GM18873 (cell line): Measurements from ENCODE around the gene ICAM3.
"Not testable (repeated sequence)": the region's sequence is repeated elsewhere in the genome, so short reads cannot be mapped to it uniquely, and the experiment has no call there.

Source experiments
- ATAC-seq: cut with Tn5 transposase; IDR thresholded peaks from one replicate; pipeline ENCODE4 v1.9.1; 2021; ENCODE audit warnings: mild to moderate bottlenecking, moderate library complexity, moderate number of reproducible peaks; ENCODE audit not compliant: unreplicated experiment, low FRiP score

ICAM3 gene

DNA sequence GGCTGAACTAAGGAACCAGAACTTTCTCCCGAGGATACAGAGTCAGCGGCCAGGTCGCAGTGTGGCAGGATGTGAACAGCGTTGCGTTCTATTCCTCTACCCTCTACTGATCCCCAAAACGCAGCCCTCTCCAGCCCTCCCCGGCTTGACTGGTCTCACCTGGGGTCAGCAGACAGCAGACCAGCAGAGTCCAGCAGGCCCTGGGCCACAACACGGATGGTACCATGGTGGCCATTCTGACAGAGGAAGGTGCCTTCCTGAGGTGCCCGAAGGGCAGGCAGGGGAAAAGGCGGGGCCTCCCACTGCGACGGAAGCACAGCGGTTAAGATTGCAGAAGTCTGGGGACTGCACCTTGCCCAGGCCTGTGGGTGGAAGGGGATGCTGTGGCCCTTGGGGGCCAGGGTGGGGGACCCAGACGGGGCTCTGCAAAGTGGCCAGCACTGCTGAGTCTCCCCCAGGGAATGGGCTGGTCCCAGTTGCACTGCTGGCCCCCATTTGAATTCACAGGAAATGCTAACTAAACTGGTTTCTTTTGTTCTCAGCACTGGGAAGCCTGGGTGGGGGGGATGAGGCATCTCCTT is at the start of gene ICAM3:
TSS of gene ICAM3 (minus strand) at position 245 of the 581 bp plus-strand sequence. CDS start at position 235, 10 bp downstream.
- no peak for ATAC-seq

DNA sequence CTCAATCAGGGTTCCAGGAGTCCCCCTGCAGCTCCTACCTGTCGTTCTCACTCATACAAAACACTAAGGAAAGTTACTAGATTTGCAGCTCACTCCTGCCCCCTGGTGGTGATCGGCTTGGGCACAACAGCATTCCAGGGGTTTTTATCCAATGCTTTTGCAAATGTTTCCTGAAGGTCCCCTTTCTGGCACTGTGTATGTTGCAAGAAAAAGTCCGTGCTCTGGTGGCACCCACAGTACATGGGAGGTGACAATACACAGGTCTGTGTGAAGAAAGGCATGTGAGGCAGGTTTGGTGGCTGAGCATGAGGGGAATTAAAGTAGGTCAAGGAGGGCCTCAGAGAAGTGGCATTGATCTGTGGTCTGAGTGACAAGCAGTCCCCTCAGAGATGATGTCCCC is 49.5 kb upstream of the ICAM3 start:
- no peak for ATAC-seq

- ATAC-seq: no peak
Observed at GRCh38 chr19:10384580-10384979, 45.2 kb upstream of the ICAM3 start.

DNA sequence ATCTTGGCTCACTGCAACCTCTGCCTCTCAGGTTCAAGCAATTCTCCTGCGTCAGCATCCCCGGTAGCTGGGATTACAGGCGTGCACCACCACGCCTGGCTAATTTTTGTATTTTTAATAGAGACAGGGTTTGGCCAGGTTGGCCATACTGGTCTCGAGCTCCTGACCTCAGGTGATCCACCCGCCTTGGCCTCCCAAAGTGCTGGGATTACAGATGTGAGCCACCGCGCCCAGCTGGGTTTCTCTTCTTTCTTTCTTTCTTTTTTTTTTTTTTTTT is 43.7 kb upstream of the ICAM3 start:
- not testable (repeated sequence) for ATAC-seq

DNA sequence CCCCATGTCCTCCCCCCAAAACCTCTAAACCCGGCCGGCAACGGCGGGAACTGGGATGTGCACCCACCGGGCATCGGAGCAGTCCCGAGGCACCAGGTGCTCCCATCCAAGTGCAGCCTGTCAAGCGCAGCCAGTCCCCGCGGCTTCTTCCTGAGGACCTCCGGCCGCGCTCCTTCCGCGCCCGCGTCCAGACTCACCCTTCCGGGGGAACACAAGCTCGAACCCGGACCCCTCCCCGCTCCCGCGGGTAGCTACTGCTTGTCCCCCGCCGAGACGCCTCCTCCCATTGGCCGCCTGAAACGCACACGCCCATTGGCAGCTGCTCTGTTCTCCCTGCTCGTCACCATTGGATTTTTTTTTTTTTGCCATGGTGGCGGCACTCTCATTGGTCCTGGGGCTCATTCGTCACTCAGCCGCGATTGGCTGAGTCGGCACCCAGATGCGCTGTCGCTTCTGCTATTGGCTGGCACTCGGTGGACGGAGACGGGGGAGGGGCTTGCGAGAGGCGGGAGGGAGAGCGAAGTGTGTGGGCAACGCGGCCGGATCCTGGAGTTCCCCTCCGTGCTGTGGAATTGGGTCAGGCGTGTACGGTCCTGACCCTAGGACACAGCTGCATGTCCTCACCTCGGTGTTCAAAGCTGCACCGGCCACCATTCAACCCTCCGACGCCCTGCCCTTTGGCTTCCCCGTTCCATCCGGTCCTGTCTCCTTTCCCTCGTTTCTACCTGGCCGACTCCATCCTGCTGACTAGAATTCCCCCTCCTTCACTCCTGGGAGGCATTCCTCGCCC is 41.1 kb upstream of the ICAM3 start, which contains the start of gene TYK2:
TSS of gene TYK2 (minus strand) at position 260 of the 790 bp plus-strand sequence. CDS start 2,166 bp downstream, outside the sequence.
- ATAC-seq: peak; percentile 83

DNA sequence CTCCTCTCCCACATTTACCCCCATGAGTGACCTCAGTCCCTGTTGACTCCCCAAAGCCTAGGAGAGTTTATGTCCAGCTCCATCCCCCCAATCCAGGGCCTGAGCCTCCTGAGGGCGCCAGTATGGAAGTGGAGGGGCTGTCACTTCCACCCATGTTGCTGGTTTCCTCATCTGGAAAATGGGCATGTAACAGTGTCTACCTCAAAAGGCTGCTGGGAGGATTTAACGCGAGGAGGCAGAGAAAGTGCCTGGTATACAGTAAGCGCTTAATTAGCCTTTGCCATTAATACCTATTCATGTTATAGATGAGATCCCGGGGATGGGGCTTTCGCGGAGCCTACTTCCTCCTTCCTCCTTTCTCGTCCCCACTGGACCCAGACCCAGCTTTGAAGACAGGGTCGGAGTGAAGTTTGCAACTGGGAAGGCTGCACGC is 40.5 kb upstream of the ICAM3 start:
- peak; percentile 4 for ATAC-seq

- no peak for ATAC-seq
Observed at GRCh38 chr19:10378124-10378523, 38.7 kb upstream of the ICAM3 start.

DNA sequence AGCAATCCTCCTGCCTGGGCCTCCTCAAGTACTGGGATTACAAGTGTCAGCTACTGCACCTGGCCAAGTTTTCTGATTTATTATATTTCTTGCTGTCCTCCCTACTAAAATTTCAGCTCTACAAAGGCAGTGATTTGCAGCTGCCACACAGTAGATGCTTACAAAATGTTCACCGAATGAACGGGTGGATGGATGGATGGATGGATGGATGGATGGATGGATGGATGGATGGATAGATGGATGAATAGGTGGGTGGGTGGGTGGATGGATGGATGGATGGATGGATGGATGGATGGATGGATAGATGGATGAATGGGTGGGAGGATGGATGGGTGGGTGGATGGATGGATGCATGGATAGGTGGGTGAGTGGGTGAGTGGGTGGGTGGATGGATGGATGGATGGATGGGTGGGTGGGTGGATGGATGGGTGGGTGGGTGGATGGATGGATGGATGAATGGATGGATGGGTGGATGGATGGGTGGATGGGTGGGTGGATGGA is 37.8 kb upstream of the ICAM3 start:
- not testable (repeated sequence) for ATAC-seq

GRCh38 chr19:10374931-10375330 is 35.5 kb upstream of the ICAM3 start:
- ATAC-seq: no peak

DNA sequence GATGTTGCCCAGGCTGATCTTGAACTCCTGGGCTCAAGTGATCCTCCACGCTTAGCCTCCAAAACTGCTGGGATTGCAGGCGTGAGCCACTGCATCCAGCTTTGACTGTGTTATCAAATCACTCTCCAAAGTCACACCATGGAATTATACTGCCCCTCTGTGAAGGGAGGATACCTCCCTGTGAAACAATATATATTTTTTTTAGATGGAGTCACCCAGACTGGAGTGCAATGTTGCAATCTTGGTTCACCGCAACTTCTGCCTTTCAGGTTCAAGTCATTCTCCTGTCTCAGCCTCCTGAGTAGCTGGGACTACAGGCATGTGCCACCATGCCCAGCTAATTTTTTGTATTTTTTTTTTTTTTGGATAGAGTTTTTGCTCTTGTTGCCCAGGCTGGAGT is 33.3 kb upstream of the ICAM3 start:
- ATAC-seq: no peak

- ATAC-seq: no peak
Observed at GRCh38 chr19:10368101-10368803, 28.8 kb upstream of the ICAM3 start.

DNA sequence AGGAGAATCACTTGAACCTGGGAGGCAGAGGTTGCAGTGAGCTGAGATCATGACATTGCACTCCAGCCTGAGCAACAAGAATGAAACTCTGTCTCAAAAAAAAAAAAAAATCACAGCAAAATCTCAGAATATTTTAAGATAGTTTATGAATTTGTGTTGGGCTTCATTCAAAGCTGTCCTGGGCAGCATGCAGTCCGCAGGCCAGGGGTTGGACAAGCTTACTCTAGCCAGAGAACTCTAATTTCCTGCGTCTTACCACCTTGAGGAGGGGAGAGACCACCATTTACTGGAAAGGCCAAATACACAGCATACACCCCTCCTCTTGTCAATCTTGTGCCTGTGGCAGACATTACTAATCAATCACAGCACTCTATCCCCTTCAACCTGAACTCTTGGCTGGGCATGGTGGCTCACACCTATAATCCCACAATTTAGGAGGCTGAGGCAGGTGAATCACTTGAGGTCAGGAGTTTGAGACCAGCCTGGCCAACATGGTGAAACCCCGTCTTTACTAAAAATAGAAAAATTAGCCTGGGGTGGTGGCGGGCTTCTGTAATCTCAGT is 27.6 kb upstream of the ICAM3 start:
- not testable (repeated sequence) for ATAC-seq

DNA sequence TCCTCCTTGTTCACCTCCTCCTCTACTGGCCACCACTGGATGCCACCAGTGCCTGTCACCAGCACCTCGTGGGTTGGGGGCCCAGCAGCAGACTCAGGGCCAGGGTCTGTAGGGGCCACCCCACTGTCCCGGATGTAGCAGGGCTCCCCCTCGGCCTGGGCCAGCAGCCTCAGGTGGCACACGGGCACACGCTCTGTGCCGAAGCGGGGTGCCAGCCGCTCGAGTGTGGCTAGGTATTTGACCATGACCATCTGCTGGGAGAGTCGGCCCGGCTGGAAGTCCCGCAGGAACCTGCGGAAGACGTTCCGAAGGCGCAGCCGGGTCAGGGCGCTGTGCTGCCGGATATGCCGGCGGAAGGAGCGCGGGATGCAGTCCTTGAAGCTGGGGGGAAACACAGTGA is 26.1 kb upstream of the ICAM3 start:
- no peak for ATAC-seq

GRCh38 chr19:10364644-10365043 is 25.2 kb upstream of the ICAM3 start:
- no peak for ATAC-seq

DNA sequence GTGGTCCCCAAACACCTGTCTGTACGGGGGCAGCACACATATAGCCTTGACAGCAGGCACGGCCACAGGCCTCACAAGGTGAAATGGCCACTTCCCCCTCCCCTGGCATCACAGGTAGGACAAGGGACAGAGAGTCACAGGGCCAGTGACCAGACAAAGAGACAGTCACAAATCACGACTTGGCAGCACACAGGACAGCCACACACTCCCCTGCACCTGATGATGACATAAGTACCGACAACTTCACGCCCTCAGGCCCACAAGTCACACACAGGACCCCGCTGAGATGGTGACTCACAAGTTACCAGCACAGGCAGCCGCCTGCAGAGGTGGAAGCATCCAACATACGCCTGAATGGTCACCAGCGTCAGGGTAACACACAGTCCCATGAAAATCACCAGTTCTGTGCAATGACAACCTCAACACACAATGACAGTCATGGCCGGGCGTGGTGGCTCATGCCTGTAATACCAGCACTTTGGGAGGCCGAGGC is 24.4 kb upstream of the ICAM3 start:
- ATAC-seq: no peak

DNA sequence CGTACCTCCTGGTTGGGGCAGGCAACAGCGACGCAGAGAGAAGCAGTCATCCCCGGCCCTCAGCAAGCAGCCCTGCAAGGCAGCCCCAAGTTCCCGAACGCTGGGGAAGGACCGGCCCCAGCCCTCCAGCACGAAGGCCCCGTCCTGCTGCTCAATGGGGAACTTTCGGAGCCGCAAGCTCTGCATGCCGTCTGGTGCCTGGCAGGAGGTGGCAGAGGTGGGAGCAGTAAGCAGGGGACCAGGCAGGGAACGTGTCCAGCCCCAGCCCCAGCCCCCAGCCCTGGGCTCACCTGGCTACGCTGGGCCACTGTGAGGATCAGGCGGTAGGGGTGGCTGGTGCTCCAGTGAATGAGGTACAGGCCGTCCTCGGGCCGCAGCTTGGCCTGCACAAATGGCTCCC is 22.8 kb upstream of the ICAM3 start:
- no peak for ATAC-seq

DNA sequence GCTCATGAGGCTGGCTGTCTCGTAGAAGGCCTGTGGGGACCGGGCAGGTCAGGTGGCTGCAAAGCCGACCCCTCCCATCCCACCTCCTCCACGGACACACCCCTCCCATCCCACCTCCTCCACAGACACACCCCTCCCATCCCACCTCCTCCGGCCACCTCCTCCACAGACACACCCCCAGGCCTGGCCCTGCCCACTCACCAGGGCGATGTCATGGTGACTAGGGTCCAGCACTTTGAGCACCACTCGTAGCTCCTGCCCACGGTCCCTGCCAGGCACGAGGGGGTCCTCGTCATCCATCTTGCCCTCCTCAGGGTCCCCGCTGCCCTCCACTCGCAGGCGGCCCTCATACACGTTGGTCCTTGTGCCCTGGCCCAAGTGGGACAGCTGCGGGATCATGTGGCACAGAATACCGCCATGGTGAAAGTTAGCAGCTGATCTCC is 22.2 kb upstream of the ICAM3 start:
- ATAC-seq: no peak

- no peak for ATAC-seq
Observed at GRCh38 chr19:10356431-10356830, 17.0 kb upstream of the ICAM3 start.

- ATAC-seq: no peak
Observed at GRCh38 chr19:10353793-10354391, 14.5 kb upstream of the ICAM3 start.
